Neural progenitor cell (in vitro differentiated cells): ENCODE measurements around the gene UBE2G2. TPM values are rescaled to one million over a fixed set of nuclear protein-coding genes. Genes with fewer than 3 reads are reported as not detected.

Experiments used
- DNase-seq: peaks from one replicate; pipeline ENCODE4 v3.0.0-alpha.2; 2016; ENCODE audit warnings: low spot score
- H2AFZ ChIP-seq: fragments of 200-600 bp; sonication (generic); replicated peaks from 2 replicates; pipeline ENCODE4 v1.6.1; 2016; ENCODE audit warnings: antibody characterized with exemption
- H3F3A ChIP-seq: fragments of 200-600 bp; sonication (generic); 2 replicates; pipeline ENCODE4 v1.6.1; 2016; ENCODE audit warnings: antibody characterized with exemption, low read depth
- H3K27ac ChIP-seq: fragments of 200-600 bp; sonication (generic); 2 replicates; pipeline ENCODE4 v1.5.1; 2016; ENCODE audit warnings: mild to moderate bottlenecking
- H3K27me3 ChIP-seq: fragments of 200-600 bp; sonication (generic); 2 replicates; pipeline ENCODE4 v1.6.1; 2016; ENCODE audit warnings: mild to moderate bottlenecking, moderate library complexity
- H3K36me3 ChIP-seq: fragments of 200-600 bp; sonication (generic); 2 replicates; pipeline ENCODE4 v1.5.1; 2016
- H3K4me1 ChIP-seq: fragments of 200-600 bp; sonication (generic); 2 replicates; pipeline ENCODE4 v1.6.1; 2016; ENCODE audit warnings: mixed run types
- H3K4me2 ChIP-seq: fragments of 200-600 bp; sonication (generic); 2 replicates; pipeline ENCODE4 v1.6.1; 2016
- H3K4me3 ChIP-seq: fragments of 200-600 bp; sonication (generic); 2 replicates; pipeline ENCODE4 v1.5.1; 2016
- H3K79me2 ChIP-seq: fragments of 200-600 bp; sonication (generic); 2 replicates; pipeline ENCODE4 v1.6.1; 2016; ENCODE audit warnings: low read depth
- H3K9ac ChIP-seq: fragments of 200-600 bp; sonication (generic); 2 replicates; pipeline ENCODE4 v1.6.1; 2016
- H3K9me3 ChIP-seq: fragments of 200-600 bp; sonication (generic); 2 replicates; pipeline ENCODE4 v1.5.1; 2016; ENCODE audit warnings: low read depth
- H4K20me1 ChIP-seq: fragments of 200-600 bp; sonication (generic); 2 replicates; pipeline ENCODE4 v1.6.1; 2016; ENCODE audit warnings: low read depth
- H3K27ac Mint-ChIP-seq: 3 replicates; pipeline ENCODE4 v1.8.0; 2021; ENCODE audit warnings: mixed read lengths
- H3K27me3 Mint-ChIP-seq: 2 replicates; pipeline ENCODE4 v1.8.0; 2022; ENCODE audit warnings: low read depth, mild to moderate bottlenecking, inconsistent platforms, moderate library complexity, mixed read lengths; ENCODE audit not compliant: insufficient read depth
- H3K36me3 Mint-ChIP-seq: 3 replicates; pipeline ENCODE4 v1.8.0; 2021; ENCODE audit warnings: mixed read lengths
- H3K4me1 Mint-ChIP-seq: 3 replicates; pipeline ENCODE4 v1.8.0; 2021; ENCODE audit warnings: mixed read lengths
- H3K4me3 Mint-ChIP-seq: 3 replicates; pipeline ENCODE4 v1.8.0; 2021; ENCODE audit warnings: mild to moderate bottlenecking, moderate library complexity, mixed read lengths
- H3K9me3 Mint-ChIP-seq: 3 replicates; pipeline ENCODE4 v1.8.0; 2020; ENCODE audit warnings: mixed read lengths
- EZH2 ChIP-seq: fragments of 200-600 bp; sonication (generic); IDR thresholded peaks from 2 replicates; pipeline ENCODE4 v1.6.1; 2017; ENCODE audit warnings: antibody characterized with exemption, mild to moderate bottlenecking, moderate library complexity
- EZH2phosphoT487 ChIP-seq: fragments of 200-600 bp; sonication (generic); IDR thresholded peaks from 2 replicates; pipeline ENCODE4 v1.6.1; 2017; ENCODE audit warnings: antibody characterized with exemption
- total RNA-seq: library from RNA; depleted of rRNA; stranded (reverse); fragments of >200 nt; gene quantifications from 2 replicates; pipeline ENCODE4 v1.2.3, GENCODE V29; 2015; ENCODE audit warnings: low replicate concordance
- TF ChIP-seq, protein P1 (sequence below): fragments of 200-600 bp; sonication (generic); IDR thresholded peaks from 2 replicates; pipeline ENCODE4 v1.5.1; 2017; ENCODE audit warnings: antibody characterized with exemption, mild to moderate bottlenecking

Gene UBE2G2
- total RNA-seq, 1 donor from 2014 or later = 83.1 TPM

DNA sequence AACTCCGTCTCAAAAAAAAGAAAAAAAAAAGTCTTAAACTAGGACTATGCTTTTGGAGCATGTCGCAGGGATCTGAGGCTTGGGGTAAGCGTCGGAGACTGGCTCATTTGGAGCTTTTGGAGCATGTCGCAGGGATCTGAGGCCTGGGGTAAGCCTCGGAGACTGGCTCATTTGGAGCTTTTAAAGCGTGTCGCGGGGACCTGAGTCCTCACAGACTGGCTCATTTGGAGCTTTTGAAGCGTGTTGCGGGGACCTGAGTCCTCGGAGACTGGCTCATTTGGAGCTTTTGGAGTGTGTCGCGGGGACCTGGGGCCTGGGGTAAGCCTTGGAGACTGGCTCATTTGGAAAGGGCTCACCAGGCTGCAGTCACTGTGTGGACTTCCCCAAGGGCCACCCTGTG, 76.7 kb downstream of the UBE2G2 start:
- no peak overlapping the region for H2AFZ ChIP-seq
- H3F3A ChIP-seq = peaks cover 10% of the 10 kb centered on the region
- no peak overlapping the region for H3K27ac Mint-ChIP-seq
- H3K27me3 ChIP-seq = peaks cover 22% of the 10 kb centered on the region
- TF ChIP-seq EZH2 (no peak), EZH2phosphoT487 (no peak)
- TF ChIP-seq, protein P1, sequence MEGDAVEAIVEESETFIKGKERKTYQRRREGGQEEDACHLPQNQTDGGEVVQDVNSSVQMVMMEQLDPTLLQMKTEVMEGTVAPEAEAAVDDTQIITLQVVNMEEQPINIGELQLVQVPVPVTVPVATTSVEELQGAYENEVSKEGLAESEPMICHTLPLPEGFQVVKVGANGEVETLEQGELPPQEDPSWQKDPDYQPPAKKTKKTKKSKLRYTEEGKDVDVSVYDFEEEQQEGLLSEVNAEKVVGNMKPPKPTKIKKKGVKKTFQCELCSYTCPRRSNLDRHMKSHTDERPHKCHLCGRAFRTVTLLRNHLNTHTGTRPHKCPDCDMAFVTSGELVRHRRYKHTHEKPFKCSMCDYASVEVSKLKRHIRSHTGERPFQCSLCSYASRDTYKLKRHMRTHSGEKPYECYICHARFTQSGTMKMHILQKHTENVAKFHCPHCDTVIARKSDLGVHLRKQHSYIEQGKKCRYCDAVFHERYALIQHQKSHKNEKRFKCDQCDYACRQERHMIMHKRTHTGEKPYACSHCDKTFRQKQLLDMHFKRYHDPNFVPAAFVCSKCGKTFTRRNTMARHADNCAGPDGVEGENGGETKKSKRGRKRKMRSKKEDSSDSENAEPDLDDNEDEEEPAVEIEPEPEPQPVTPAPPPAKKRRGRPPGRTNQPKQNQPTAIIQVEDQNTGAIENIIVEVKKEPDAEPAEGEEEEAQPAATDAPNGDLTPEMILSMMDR = no peak
- no peak overlapping the region for H3K4me2 ChIP-seq
- DNase-seq = no peak
- no peaks in the 10 kb centered on the region for H4K20me1 ChIP-seq
- H3K9ac ChIP-seq = no peak overlapping the region
- H3K27me3 Mint-ChIP-seq = peaks cover 10% of the 10 kb centered on the region
- H3K4me3 ChIP-seq = no peak overlapping the region
- peaks cover 7% of the 10 kb centered on the region for H3K9me3 Mint-ChIP-seq
- no peaks in the 10 kb centered on the region for H3K79me2 ChIP-seq
- H3K27ac ChIP-seq = no peak overlapping the region
- peaks cover 1% of the 10 kb centered on the region for H3K36me3 Mint-ChIP-seq
- H3K36me3 ChIP-seq = no peaks in the 10 kb centered on the region
- H3K4me1 Mint-ChIP-seq = peaks cover 17% of the 10 kb centered on the region
- H3K4me3 Mint-ChIP-seq = peak overlapping the region; percentile 27
- no peaks in the 10 kb centered on the region for H3K9me3 ChIP-seq
- H3K4me1 ChIP-seq = peaks cover 7% of the 10 kb centered on the region

DNA sequence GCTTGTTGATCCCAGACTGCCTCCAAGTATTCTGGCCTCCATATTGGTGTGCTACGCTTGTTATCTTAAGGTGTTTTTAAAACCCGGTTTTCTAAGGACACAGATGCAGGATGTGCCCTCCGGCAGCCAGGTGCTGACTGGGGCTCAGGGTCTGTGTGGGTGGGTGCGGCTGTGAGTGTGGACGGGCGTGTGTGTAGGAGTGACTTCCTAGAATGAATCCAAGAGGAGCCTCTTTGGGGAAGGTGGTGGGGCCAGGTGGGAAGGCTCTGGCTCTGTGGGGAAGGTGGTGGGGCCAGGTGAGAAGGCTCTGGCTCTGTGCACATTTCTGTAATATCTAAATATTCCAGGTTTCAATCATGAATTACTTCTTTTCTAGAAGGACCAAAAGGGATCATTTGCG, 77.4 kb downstream of the UBE2G2 start:
- no peak overlapping the region for H3K4me2 ChIP-seq
- H3K4me1 ChIP-seq = peaks cover 7% of the 10 kb centered on the region
- peak overlapping the region; percentile 69 for H3K27ac Mint-ChIP-seq
- H3K4me3 ChIP-seq = no peak overlapping the region
- no peaks in the 10 kb centered on the region for H4K20me1 ChIP-seq
- H3K9me3 ChIP-seq = no peaks in the 10 kb centered on the region
- peaks cover 10% of the 10 kb centered on the region for H3F3A ChIP-seq
- no peak overlapping the region for H3K4me3 Mint-ChIP-seq
- H2AFZ ChIP-seq = no peak overlapping the region
- H3K27me3 Mint-ChIP-seq = peaks cover 10% of the 10 kb centered on the region
- DNase-seq = no peak
- peaks cover 5% of the 10 kb centered on the region for H3K9me3 Mint-ChIP-seq
- no peak overlapping the region for H3K27ac ChIP-seq
- no peak overlapping the region for H3K9ac ChIP-seq
- H3K27me3 ChIP-seq = peaks cover 22% of the 10 kb centered on the region
- no peak for TF ChIP-seq EZH2phosphoT487
- TF ChIP-seq EZH2 = no peak
- TF ChIP-seq, protein P1 = no peak
- peaks cover 17% of the 10 kb centered on the region for H3K4me1 Mint-ChIP-seq
- no peaks in the 10 kb centered on the region for H3K79me2 ChIP-seq
- H3K36me3 Mint-ChIP-seq = peaks cover 1% of the 10 kb centered on the region
- H3K36me3 ChIP-seq = no peaks in the 10 kb centered on the region

DNA sequence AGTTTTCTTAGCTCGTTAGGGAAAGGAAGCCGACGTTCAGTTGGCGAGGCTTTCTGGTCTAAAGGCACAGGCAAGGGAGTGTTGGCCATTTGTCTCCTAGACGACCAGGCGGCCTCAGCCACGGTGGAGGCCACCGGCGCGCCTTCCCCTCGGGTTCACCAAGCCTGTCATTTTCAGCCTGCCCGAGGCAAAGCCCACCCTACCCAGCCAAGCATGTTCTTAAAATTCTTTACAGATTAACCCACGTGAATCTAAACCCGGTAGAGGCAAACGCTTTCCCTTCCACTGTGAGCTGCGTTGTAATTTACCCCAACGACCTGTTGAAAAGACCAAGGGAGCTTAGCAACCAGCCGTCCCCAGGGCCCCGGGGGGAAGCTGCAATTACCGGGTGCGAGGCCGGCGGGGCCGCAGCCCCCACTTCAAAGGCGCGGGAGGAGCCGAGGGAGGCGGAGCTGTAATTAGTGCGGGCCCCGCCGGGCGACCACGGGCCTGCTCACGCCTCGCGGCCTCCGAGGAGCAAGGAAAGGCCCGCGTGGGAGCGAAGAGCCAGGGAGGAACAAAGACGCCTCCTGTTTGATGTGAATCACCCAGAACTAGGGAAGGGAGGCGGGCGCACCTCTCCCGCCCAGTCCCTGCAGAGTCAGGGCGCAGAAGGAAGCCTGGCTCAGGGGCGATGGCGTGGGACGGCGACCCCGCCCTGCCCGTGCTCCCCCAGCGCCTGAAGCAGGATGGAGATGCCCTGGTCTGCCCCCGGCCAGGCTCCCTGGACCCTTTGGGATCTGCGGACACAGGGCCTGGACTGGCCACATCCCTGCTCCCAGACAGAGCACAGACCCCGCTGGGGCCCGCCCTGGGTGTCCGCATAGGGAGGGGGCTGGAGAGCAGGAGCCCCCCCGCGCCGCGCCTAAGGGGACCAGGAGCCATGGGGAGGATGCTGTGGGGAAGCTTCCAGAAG, 78.2 kb downstream of the UBE2G2 start:
- no peaks in the 10 kb centered on the region for H3K36me3 ChIP-seq
- H3K4me1 ChIP-seq = peaks cover 10% of the 10 kb centered on the region
- H3K4me2 ChIP-seq = peak overlapping the region; percentile 6
- H3K27ac ChIP-seq = no peak overlapping the region
- peak overlapping the region; percentile 75 for H3K4me3 Mint-ChIP-seq
- H3K27me3 Mint-ChIP-seq = peaks cover 15% of the 10 kb centered on the region
- no peak overlapping the region for H3K4me3 ChIP-seq
- peak overlapping the region; percentile 83 for H3K27ac Mint-ChIP-seq
- no peaks in the 10 kb centered on the region for H3K9me3 ChIP-seq
- TF ChIP-seq, protein P1 = no peak
- TF ChIP-seq EZH2phosphoT487 = peak; percentile 31
- TF ChIP-seq EZH2 = no peak
- H4K20me1 ChIP-seq = no peaks in the 10 kb centered on the region
- H3K9ac ChIP-seq = no peak overlapping the region
- peaks cover 18% of the 10 kb centered on the region for H3K4me1 Mint-ChIP-seq
- peaks cover 5% of the 10 kb centered on the region for H3K9me3 Mint-ChIP-seq
- H3K27me3 ChIP-seq = peaks cover 22% of the 10 kb centered on the region
- peaks cover 1% of the 10 kb centered on the region for H3K36me3 Mint-ChIP-seq
- H3K79me2 ChIP-seq = no peaks in the 10 kb centered on the region
- peak overlapping the region; percentile 93 for H2AFZ ChIP-seq
- DNase-seq = peak; percentile 48
- peaks cover 10% of the 10 kb centered on the region for H3F3A ChIP-seq
